ENCODE data around the gene JAG1.

GRCh38 chr20:10719740-10720385, 46.1 kb upstream of the JAG1 start:
- TF ChIP-seq USF1 (CRISPR knock-in tag; IDR thresholded peaks at IDR 0.05) (no peak), JUN (CRISPR knock-in tag; IDR thresholded peaks at IDR 0.05) (no peak), ZNF423 (CRISPR knock-in tag; IDR thresholded peaks at IDR 0.05) (no peak), SP1 (CRISPR knock-in tag; conservative IDR thresholded peaks at IDR 0.05) (no peak), TEAD4 (CRISPR knock-in tag; IDR thresholded peaks at IDR 0.05) (no peak), IRF2 (CRISPR knock-in tag; IDR thresholded peaks at IDR 0.05; ENCODE audit: borderline replicate concordance, low read depth) (no peak), KAT7 (CRISPR knock-in tag; IDR thresholded peaks at IDR 0.05; ENCODE audit: borderline replicate concordance) (no peak)
- TF ChIP-seq, protein P1, sequence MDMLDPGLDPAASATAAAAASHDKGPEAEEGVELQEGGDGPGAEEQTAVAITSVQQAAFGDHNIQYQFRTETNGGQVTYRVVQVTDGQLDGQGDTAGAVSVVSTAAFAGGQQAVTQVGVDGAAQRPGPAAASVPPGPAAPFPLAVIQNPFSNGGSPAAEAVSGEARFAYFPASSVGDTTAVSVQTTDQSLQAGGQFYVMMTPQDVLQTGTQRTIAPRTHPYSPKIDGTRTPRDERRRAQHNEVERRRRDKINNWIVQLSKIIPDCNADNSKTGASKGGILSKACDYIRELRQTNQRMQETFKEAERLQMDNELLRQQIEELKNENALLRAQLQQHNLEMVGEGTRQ (CRISPR knock-in tag; IDR thresholded peaks at IDR 0.05) = no peak
- TF ChIP-seq, protein P2, sequence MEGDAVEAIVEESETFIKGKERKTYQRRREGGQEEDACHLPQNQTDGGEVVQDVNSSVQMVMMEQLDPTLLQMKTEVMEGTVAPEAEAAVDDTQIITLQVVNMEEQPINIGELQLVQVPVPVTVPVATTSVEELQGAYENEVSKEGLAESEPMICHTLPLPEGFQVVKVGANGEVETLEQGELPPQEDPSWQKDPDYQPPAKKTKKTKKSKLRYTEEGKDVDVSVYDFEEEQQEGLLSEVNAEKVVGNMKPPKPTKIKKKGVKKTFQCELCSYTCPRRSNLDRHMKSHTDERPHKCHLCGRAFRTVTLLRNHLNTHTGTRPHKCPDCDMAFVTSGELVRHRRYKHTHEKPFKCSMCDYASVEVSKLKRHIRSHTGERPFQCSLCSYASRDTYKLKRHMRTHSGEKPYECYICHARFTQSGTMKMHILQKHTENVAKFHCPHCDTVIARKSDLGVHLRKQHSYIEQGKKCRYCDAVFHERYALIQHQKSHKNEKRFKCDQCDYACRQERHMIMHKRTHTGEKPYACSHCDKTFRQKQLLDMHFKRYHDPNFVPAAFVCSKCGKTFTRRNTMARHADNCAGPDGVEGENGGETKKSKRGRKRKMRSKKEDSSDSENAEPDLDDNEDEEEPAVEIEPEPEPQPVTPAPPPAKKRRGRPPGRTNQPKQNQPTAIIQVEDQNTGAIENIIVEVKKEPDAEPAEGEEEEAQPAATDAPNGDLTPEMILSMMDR (IDR thresholded peaks at IDR 0.05) = no peak
- TF ChIP-seq, protein P3, sequence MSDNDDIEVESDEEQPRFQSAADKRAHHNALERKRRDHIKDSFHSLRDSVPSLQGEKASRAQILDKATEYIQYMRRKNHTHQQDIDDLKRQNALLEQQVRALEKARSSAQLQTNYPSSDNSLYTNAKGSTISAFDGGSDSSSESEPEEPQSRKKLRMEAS (CRISPR knock-in tag; IDR thresholded peaks at IDR 0.05) = no peak
- TF ChIP-seq, protein P4, sequence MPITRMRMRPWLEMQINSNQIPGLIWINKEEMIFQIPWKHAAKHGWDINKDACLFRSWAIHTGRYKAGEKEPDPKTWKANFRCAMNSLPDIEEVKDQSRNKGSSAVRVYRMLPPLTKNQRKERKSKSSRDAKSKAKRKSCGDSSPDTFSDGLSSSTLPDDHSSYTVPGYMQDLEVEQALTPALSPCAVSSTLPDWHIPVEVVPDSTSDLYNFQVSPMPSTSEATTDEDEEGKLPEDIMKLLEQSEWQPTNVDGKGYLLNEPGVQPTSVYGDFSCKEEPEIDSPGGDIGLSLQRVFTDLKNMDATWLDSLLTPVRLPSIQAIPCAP (CRISPR knock-in tag; IDR thresholded peaks at IDR 0.05) = no peak
- TF ChIP-seq, protein P5, sequence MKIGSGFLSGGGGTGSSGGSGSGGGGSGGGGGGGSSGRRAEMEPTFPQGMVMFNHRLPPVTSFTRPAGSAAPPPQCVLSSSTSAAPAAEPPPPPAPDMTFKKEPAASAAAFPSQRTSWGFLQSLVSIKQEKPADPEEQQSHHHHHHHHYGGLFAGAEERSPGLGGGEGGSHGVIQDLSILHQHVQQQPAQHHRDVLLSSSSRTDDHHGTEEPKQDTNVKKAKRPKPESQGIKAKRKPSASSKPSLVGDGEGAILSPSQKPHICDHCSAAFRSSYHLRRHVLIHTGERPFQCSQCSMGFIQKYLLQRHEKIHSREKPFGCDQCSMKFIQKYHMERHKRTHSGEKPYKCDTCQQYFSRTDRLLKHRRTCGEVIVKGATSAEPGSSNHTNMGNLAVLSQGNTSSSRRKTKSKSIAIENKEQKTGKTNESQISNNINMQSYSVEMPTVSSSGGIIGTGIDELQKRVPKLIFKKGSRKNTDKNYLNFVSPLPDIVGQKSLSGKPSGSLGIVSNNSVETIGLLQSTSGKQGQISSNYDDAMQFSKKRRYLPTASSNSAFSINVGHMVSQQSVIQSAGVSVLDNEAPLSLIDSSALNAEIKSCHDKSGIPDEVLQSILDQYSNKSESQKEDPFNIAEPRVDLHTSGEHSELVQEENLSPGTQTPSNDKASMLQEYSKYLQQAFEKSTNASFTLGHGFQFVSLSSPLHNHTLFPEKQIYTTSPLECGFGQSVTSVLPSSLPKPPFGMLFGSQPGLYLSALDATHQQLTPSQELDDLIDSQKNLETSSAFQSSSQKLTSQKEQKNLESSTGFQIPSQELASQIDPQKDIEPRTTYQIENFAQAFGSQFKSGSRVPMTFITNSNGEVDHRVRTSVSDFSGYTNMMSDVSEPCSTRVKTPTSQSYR (CRISPR knock-in tag; IDR thresholded peaks at IDR 0.05) = no peak
- TF ChIP-seq, protein P6, sequence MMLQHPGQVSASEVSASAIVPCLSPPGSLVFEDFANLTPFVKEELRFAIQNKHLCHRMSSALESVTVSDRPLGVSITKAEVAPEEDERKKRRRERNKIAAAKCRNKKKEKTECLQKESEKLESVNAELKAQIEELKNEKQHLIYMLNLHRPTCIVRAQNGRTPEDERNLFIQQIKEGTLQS (CRISPR knock-in tag; conservative IDR thresholded peaks at IDR 0.05) = no peak
